Hepatocyte (in vitro differentiated cells): ENCODE measurements around the gene CAMK1G. TPM values are rescaled to one million over a fixed set of nuclear protein-coding genes. Genes with fewer than 3 reads are reported as not detected.

Experiments used
- DNase-seq: peaks from one replicate; pipeline ENCODE4 v3.0.0-alpha.2; 2016; ENCODE audit warnings: low spot score
- H2AFZ ChIP-seq: fragments of 200-600 bp; sonication (generic); 2 replicates; pipeline ENCODE4 v1.6.0; 2016; ENCODE audit warnings: antibody characterized with exemption, mild to moderate bottlenecking
- H3K27ac ChIP-seq: fragments of 200-600 bp; sonication (generic); 2 replicates; pipeline ENCODE4 v1.5.1; 2016; ENCODE audit warnings: mild to moderate bottlenecking
- H3K27me3 ChIP-seq: fragments of 200-600 bp; sonication (generic); 2 replicates; pipeline ENCODE4 v1.6.1; 2016
- H3K36me3 ChIP-seq: fragments of 200-600 bp; sonication (generic); replicated peaks from 2 replicates; pipeline ENCODE4 v1.5.1; 2016; ENCODE audit warnings: low read depth; ENCODE audit not compliant: insufficient read depth
- H3K4me1 ChIP-seq: fragments of 200-600 bp; sonication (generic); 2 replicates; pipeline ENCODE4 v1.5.1; 2016; ENCODE audit warnings: mild to moderate bottlenecking, moderate library complexity; ENCODE audit not compliant: insufficient read depth
- H3K4me2 ChIP-seq: fragments of 200-600 bp; sonication (generic); 2 replicates; pipeline ENCODE4 v1.6.0; 2016
- H3K4me3 ChIP-seq: fragments of 200-600 bp; sonication (generic); 2 replicates; pipeline ENCODE4 v1.5.1; 2016; ENCODE audit warnings: mild to moderate bottlenecking
- H3K79me2 ChIP-seq: fragments of 200-600 bp; sonication (generic); 2 replicates; pipeline ENCODE4 v1.6.0; 2017; ENCODE audit warnings: mild to moderate bottlenecking
- H3K9me2 ChIP-seq: fragments of 200-600 bp; sonication (generic); replicated peaks from 2 replicates; pipeline ENCODE4 v1.6.0; 2017; ENCODE audit warnings: mild to moderate bottlenecking; ENCODE audit not compliant: insufficient read depth
- H3K9me3 ChIP-seq: fragments of 200-600 bp; sonication (generic); 2 replicates; pipeline ENCODE4 v1.5.1; 2016; ENCODE audit warnings: low read depth, mild to moderate bottlenecking
- H4K20me1 ChIP-seq: fragments of 200-600 bp; sonication (generic); 2 replicates; pipeline ENCODE4 v1.6.0; 2016; ENCODE audit warnings: mild to moderate bottlenecking; ENCODE audit not compliant: insufficient read depth, poor library complexity, severe bottlenecking
- EZH2 ChIP-seq: fragments of 200-600 bp; sonication (generic); IDR thresholded peaks from 2 replicates; pipeline ENCODE4 v1.6.1; 2016; ENCODE audit warnings: antibody characterized with exemption, mild to moderate bottlenecking, borderline replicate concordance
- EZH2phosphoT487 ChIP-seq: fragments of 200-600 bp; sonication (generic); IDR thresholded peaks from one replicate; pipeline ENCODE4 v1.6.1; 2018; ENCODE audit warnings: antibody characterized with exemption, mild to moderate bottlenecking, low read depth, moderate library complexity; ENCODE audit not compliant: unreplicated experiment, severe bottlenecking
- WGBS: methylation state at CpG from one replicate; pipeline ENCODE4 v1.1.6; 2016; ENCODE audit warnings: low lambda C conversion rate; ENCODE audit errors: missing lambda C conversion rate; 5-methylcytosine and 5-hydroxymethylcytosine counted together
- polyA plus RNA-seq: library from polyadenylated mRNA; unstranded; fragments of >200 nt; fragmentation: Nextera tagmentation; extraction: Ambion mirVana; gene quantifications from 2 replicates; pipeline ENCODE4 v1.2.1, GENCODE V29; 2016
- total RNA-seq: library from RNA; depleted of rRNA; stranded (reverse); fragments of >200 nt; gene quantifications from 2 replicates; pipeline ENCODE4 v1.2.3, GENCODE V29; 2014
- TF ChIP-seq, protein P1 (sequence below): fragments of 200-600 bp; sonication (generic); IDR thresholded peaks from 2 replicates; pipeline ENCODE4 v1.5.1; 2016; ENCODE audit warnings: antibody characterized with exemption, mild to moderate bottlenecking; ENCODE audit not compliant: poor library complexity

CAMK1G gene
- total and polyA plus RNA-seq, 2 experiments from 2014 or later = 1.1 to 1.2 TPM

DNA sequence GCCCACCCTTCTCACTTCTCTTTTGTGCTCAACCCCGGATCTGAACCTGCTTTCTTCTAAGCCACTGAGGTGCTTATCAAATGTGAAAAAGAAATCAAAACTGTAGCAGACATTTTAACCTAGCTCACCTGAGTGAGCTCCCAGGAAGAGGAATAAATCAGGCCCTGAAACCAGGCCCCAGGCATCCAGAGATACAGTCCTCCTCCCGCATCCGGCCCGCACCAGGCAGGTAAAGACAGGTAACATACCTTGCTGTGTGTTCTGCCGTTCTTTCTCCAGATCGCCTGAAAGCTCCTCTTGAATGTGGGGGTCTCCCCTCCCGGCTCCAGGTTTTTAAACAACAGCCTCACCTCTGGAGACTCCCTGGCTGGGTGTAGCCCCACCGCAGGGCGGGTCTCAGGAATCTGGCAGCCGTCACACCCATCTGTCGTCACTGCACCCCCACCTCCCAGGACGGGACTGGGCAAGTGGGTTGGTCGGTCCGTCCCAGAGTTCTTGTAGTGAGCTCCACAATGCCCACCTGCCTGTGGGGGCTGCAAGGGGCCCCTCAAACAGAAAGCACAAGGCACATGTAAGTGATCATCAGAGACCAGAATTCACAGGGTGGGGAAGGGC, 68.7 kb downstream of the CAMK1G start, which contains the start of gene LAMB3:
Gene LAMB3, minus strand, starts transcription at position 305 of the 615 bp plus-strand sequence. CDS start 1,481 bp downstream, outside the sequence.
- no peaks in the 10 kb centered on the region for H3K9me3 ChIP-seq
- peaks cover 31% of the 10 kb centered on the region for H3K79me2 ChIP-seq
- TF ChIP-seq, protein P1, sequence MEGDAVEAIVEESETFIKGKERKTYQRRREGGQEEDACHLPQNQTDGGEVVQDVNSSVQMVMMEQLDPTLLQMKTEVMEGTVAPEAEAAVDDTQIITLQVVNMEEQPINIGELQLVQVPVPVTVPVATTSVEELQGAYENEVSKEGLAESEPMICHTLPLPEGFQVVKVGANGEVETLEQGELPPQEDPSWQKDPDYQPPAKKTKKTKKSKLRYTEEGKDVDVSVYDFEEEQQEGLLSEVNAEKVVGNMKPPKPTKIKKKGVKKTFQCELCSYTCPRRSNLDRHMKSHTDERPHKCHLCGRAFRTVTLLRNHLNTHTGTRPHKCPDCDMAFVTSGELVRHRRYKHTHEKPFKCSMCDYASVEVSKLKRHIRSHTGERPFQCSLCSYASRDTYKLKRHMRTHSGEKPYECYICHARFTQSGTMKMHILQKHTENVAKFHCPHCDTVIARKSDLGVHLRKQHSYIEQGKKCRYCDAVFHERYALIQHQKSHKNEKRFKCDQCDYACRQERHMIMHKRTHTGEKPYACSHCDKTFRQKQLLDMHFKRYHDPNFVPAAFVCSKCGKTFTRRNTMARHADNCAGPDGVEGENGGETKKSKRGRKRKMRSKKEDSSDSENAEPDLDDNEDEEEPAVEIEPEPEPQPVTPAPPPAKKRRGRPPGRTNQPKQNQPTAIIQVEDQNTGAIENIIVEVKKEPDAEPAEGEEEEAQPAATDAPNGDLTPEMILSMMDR = no peak
- TF ChIP-seq EZH2 (no peak), EZH2phosphoT487 (no peak)
- DNase-seq = peak; percentile 73
- peak within 1 kb of the TSS; percentile 27 for H3K4me3 ChIP-seq
- no peaks in the 10 kb centered on the region for H4K20me1 ChIP-seq
- H3K27ac ChIP-seq = peak within 1 kb of the TSS; percentile 97
- 62% methylated on average over 14 of the region's 14 CpGs for WGBS
- no peaks in the 10 kb centered on the region for H3K9me2 ChIP-seq
- H3K4me2 ChIP-seq = peak within 1 kb of the TSS; percentile 70
- H2AFZ ChIP-seq = no peak within 1 kb of the TSS
- peaks cover 47% of the 10 kb centered on the region for H3K4me1 ChIP-seq
- H3K27me3 ChIP-seq = no peaks in the 10 kb centered on the region
- H3K36me3 ChIP-seq = no peaks in the 10 kb centered on the region

- peaks cover 40% of the 10 kb centered on the region for H3K4me1 ChIP-seq
- H3K27ac ChIP-seq = peak overlapping the region; percentile 97
- peak overlapping the region; percentile 70 for H3K4me2 ChIP-seq
- WGBS = 49% methylated on average over 3 of the region's 3 CpGs
- peaks cover 24% of the 10 kb centered on the region for H3K79me2 ChIP-seq
- peak; percentile 95 for DNase-seq
- no peaks in the 10 kb centered on the region for H4K20me1 ChIP-seq
- H2AFZ ChIP-seq = no peak overlapping the region
- no peaks in the 10 kb centered on the region for H3K9me2 ChIP-seq
- H3K9me3 ChIP-seq = no peaks in the 10 kb centered on the region
- no peak overlapping the region for H3K4me3 ChIP-seq
- no peaks in the 10 kb centered on the region for H3K27me3 ChIP-seq
- no peaks in the 10 kb centered on the region for H3K36me3 ChIP-seq
- TF ChIP-seq EZH2 (no peak), EZH2phosphoT487 (no peak)
- TF ChIP-seq, protein P1 = no peak
These were observed 69.4 kb downstream of the CAMK1G start for GRCh38 chr1:209652873-209653401.

DNA sequence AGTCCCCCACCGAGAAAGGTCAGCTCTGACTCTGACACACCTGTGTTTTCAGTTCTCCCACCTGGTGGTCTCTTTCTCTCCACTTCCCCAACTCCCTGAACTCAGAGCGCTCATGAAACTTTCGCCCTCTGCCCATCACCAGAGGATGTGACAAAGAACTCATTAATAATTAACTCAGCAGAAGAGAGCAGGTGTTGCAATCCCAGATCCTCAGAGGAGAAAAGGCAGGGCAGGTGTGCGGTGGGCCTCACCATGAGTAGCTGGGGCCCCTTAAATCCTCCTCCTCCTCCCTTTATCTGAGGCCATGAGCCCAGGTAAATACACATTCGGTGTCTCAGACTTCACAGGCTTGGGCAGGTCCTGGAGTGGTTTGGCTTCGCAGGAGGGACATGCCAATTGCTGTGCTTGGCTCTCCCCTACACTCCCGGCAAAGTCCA, 70.4 kb downstream of the CAMK1G start:
- H3K4me1 ChIP-seq = peaks cover 32% of the 10 kb centered on the region
- peak; percentile 74 for DNase-seq
- WGBS = 57% methylated on average over 7 of the region's 7 CpGs
- no peaks in the 10 kb centered on the region for H3K27me3 ChIP-seq
- H3K9me3 ChIP-seq = no peaks in the 10 kb centered on the region
- no peaks in the 10 kb centered on the region for H4K20me1 ChIP-seq
- H2AFZ ChIP-seq = no peak overlapping the region
- TF ChIP-seq, protein P1 = no peak
- TF ChIP-seq EZH2 (no peak), EZH2phosphoT487 (no peak)
- peaks cover 16% of the 10 kb centered on the region for H3K79me2 ChIP-seq
- H3K36me3 ChIP-seq = no peaks in the 10 kb centered on the region
- H3K9me2 ChIP-seq = no peaks in the 10 kb centered on the region
- H3K27ac ChIP-seq = peak overlapping the region; percentile 97
- peak overlapping the region; percentile 70 for H3K4me2 ChIP-seq
- H3K4me3 ChIP-seq = no peak overlapping the region
